ENCODE results near the gene MRPL1. TPM values are rescaled to one million over a fixed set of nuclear protein-coding genes. Genes with fewer than 3 reads are reported as not detected.

Gene MRPL1
- total and polyA plus RNA-seq, 9 of the 15 experiments (the other 6 are each of a cell fraction or from before 2014, with no cell fraction given), result 38.4 to 75.7 (median 63.7) TPM

DNA sequence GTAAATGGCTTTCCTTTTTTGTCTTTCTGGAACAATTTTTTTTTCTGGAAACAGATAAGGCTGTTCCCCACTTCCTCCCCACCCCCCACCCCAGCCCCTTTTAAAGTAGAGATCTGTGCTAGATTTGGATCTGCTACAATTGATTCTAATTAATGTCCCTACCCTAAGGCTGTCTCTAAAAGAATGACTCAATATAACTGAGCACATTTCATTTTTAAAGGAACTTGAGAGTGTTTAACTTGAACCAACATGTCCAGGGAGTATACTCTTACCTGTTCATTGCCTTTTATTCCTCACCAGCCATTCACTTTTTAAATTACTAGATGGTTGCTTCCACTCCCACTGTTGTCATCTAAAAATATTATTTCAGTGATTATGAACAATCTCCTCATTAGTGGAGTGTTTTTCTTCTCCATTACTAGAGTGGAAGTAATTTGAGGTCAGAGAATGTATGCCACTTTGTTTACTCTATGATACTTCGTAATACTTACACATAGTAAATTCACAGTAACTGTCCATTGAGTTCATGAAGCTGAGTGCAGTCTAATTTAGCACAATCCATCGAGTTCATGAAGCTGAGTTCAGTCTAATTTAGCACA lies 29.4 kb upstream of the MRPL1 start:
- H4K20me1 ChIP-seq (replicated peaks; ENCODE audit: control insufficient read depth, insufficient read depth, low read length), result no peaks in the 10 kb centered on the region
- H2AFZ ChIP-seq (ENCODE audit: low read depth, low read length), result peak overlapping the region; percentile 14; the same call in 1 of the 2 replicates
- FAIRE-seq (no peak), DNase-seq (ENCODE audit: extremely low read depth in 1 of 4, low spot score in 3 of 4) (no peak), ATAC-seq (no peak)
- no peaks in the 10 kb centered on the region for H3K36me3 ChIP-seq (ENCODE audit: control insufficient read depth, insufficient read depth, low read length)
- no TSS peak for BruUV-seq (replicated peaks)
- H3K79me2 ChIP-seq (ENCODE audit: control insufficient read depth, insufficient read depth, low read length), result no peaks in the 10 kb centered on the region
- intact Hi-C loops (cut with micrococcal nuclease), result no loop called here
- H3K9me1 ChIP-seq (ENCODE audit: control insufficient read depth, insufficient read depth, low read length), result no peaks in the 10 kb centered on the region
- H3K4me3 ChIP-seq, result no peak overlapping the region
- H3K27ac ChIP-seq (ENCODE audit: extremely low read depth, low read depth, low read length), result no peak overlapping the region
- WGBS (ENCODE audit: insufficient coverage, low coverage, missing lambda C conversion rate), result 25% methylated on average over 2 of the region's 2 CpGs
- CTCF ChIA-PET (ENCODE audit: low intra/inter-chr PET ratio), result no interaction called here
- H3K9me3 ChIP-seq (replicated peaks; ENCODE audit: control insufficient read depth, insufficient read depth, low read depth, low read length), result no peaks in the 10 kb centered on the region
- no peak for TF ChIP-seq ZNF354B (CRISPR knock-in tag; IDR thresholded peaks at IDR 0.05)
- no peak for TF ChIP-seq RNF2 (IDR thresholded peaks at IDR 0.05)
- no peak for TF ChIP-seq RFX5 (IDR thresholded peaks at IDR 0.05; ENCODE audit: low read depth, low read length)
- TF ChIP-seq ZNF253 (CRISPR knock-in tag; conservative IDR thresholded peaks at IDR 0.05), result no peak
- TF ChIP-seq NR3C1 (CRISPR knock-in tag; IDR thresholded peaks at IDR 0.05), result no peak
- TF ChIP-seq, protein P1, sequence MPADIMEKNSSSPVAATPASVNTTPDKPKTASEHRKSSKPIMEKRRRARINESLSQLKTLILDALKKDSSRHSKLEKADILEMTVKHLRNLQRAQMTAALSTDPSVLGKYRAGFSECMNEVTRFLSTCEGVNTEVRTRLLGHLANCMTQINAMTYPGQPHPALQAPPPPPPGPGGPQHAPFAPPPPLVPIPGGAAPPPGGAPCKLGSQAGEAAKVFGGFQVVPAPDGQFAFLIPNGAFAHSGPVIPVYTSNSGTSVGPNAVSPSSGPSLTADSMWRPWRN (IDR thresholded peaks at IDR 0.05; ENCODE audit: low read depth), result no peak
- TF ChIP-seq ZHX1 (conservative IDR thresholded peaks at IDR 0.05; ENCODE audit: low read length), result no peak
- H3K4me2 ChIP-seq (ENCODE audit: insufficient read depth, low read length), result no peak overlapping the region
- H3K9ac ChIP-seq (ENCODE audit: insufficient read depth in 1 of 2, low read depth in 2 of 2, low read length in 2 of 2), result no peak overlapping the region
- H3K27me3 ChIP-seq (ENCODE audit: control insufficient read depth in 2 of 2, insufficient read depth in 2 of 2, low read length in 2 of 2), result no peaks in the 10 kb centered on the region
- no peaks in the 10 kb centered on the region; a peak in 1 of 5 replicates for H3K4me1 ChIP-seq (replicated peaks in 1 of 2; ENCODE audit: control insufficient read depth in 2 of 2, insufficient read depth in 2 of 2, low read length in 2 of 2)
- in situ Hi-C loops (cut with MboI), result no loop called here
- POLR2A ChIA-PET, result interaction anchor here (0.5 kb wide), 1 partner anchor 109 kb away, joined by 3 read pairs; no protein-coding TSS in a partner anchor

Measured in K562 (cell line).